HepG2 (cell line): ENCODE measurements around the gene RBM12. TPM values are rescaled to one million over a fixed set of nuclear protein-coding genes. Genes with fewer than 3 reads are reported as not detected.

Experiments used
- HNRNPH1 ChIP-seq: fragments of 200-400 bp; formaldehyde crosslinking; optimal IDR thresholded peaks from 2 replicates; pipeline ENCODE3; 2017; ENCODE audit warnings: mild to moderate bottlenecking, low read depth, low read length
- KDM1A ChIP-seq: IDR thresholded peaks from 2 replicates; pipeline ENCODE4 v1.6.1; 2016; ENCODE audit warnings: missing compliant biosample characterization
- KDM4B ChIP-seq: sonication (generic); formaldehyde crosslinking; IDR thresholded peaks from 2 replicates; pipeline ENCODE4 v1.4.0; 2020; ENCODE audit warnings: missing genetic modification reagents
- KMT2B ChIP-seq: IDR thresholded peaks from 2 replicates; pipeline ENCODE4 v1.6.1; 2016; ENCODE audit warnings: missing genetic modification reagents, missing compliant biosample characterization
- NFKB2 ChIP-seq: sonication (generic); formaldehyde crosslinking; IDR thresholded peaks from 2 replicates; pipeline ENCODE4 v1.4.0; 2020; ENCODE audit warnings: missing genetic modification reagents, borderline replicate concordance
- NR2F2 ChIP-seq: IDR thresholded peaks from 2 replicates; pipeline ENCODE4 v1.6.1; 2012; ENCODE audit warnings: low read depth, inconsistent platforms, borderline replicate concordance
- PCBP1 ChIP-seq: fragments of 200-400 bp; formaldehyde crosslinking; IDR thresholded peaks from 2 replicates; pipeline ENCODE4 v1.6.1; 2017; ENCODE audit warnings: mild to moderate bottlenecking, low read depth, low read length, borderline replicate concordance
- PHF8 ChIP-seq: sonication (generic); formaldehyde crosslinking; IDR thresholded peaks from 2 replicates; pipeline ENCODE4 v1.5.0; 2020; ENCODE audit warnings: missing genetic modification reagents
- PITX1 ChIP-seq: sonication (generic); formaldehyde crosslinking; IDR thresholded peaks from 2 replicates; pipeline ENCODE4 v1.5.1; 2020; ENCODE audit warnings: mild to moderate bottlenecking, missing genetic modification reagents
- REXO4 ChIP-seq: sonication (generic); formaldehyde crosslinking; IDR thresholded peaks from 2 replicates; pipeline ENCODE4 v1.8.0; 2022; ENCODE audit warnings: missing genetic modification reagents, mild to moderate bottlenecking, borderline replicate concordance
- SALL1 ChIP-seq: sonication (generic); formaldehyde crosslinking; IDR thresholded peaks from 2 replicates; pipeline ENCODE4 v1.8.0; 2022; ENCODE audit warnings: mild to moderate bottlenecking, missing genetic modification reagents
- SRY ChIP-seq: sonication (generic); formaldehyde crosslinking; IDR thresholded peaks from 2 replicates; pipeline ENCODE4 v1.8.0; 2022; ENCODE audit warnings: mild to moderate bottlenecking, missing genetic modification reagents
- USF2 ChIP-seq, 2 experiments: sonication (generic) in 1 of 2; formaldehyde crosslinking in 1 of 2; IDR thresholded peaks; 2 replicates each; pipeline versions ENCODE4 v1.5.1 to v1.6.1; 2011 to 2020; ENCODE audit warnings: borderline replicate concordance in 1 of 2, low read depth in 1 of 2, low read length in 1 of 2, mild to moderate bottlenecking in 1 of 2, missing genetic modification reagents in 1 of 2, moderate library complexity in 1 of 2
- ZFAT ChIP-seq: sonication (generic); formaldehyde crosslinking; conservative IDR thresholded peaks from 2 replicates; pipeline ENCODE4 v1.8.1; 2023; ENCODE audit warnings: missing genetic modification reagents, inconsistent platforms
- ZHX1 ChIP-seq: sonication (generic); formaldehyde crosslinking; IDR thresholded peaks from 2 replicates; pipeline ENCODE4 v1.8.1; 2022; ENCODE audit warnings: low read depth, mild to moderate bottlenecking, missing genetic modification reagents
- ZNF232 ChIP-seq: sonication (generic); formaldehyde crosslinking; IDR thresholded peaks from 2 replicates; pipeline ENCODE4 v1.4.0; 2020; ENCODE audit warnings: missing genetic modification reagents, borderline replicate concordance
- ZNF292 ChIP-seq: sonication (generic); formaldehyde crosslinking; IDR thresholded peaks from 2 replicates; pipeline ENCODE4 v1.8.1; 2022; ENCODE audit warnings: mild to moderate bottlenecking, low read depth, missing genetic modification reagents, borderline replicate concordance
- ZNF333 ChIP-seq: sonication (generic); formaldehyde crosslinking; IDR thresholded peaks from 2 replicates; pipeline ENCODE4 v1.4.0; 2020; ENCODE audit warnings: mild to moderate bottlenecking, missing genetic modification reagents, borderline replicate concordance
- ZNF510 ChIP-seq: sonication (generic); formaldehyde crosslinking; IDR thresholded peaks from 2 replicates; pipeline ENCODE4 v1.4.0; 2020; ENCODE audit warnings: low read depth, mild to moderate bottlenecking, missing genetic modification reagents
- ZNF577 ChIP-seq: sonication (generic); formaldehyde crosslinking; IDR thresholded peaks from 2 replicates; pipeline ENCODE4 v1.4.0; 2020; ENCODE audit warnings: mild to moderate bottlenecking, low read depth, missing genetic modification reagents, borderline replicate concordance
- ZNF772 ChIP-seq: sonication (generic); formaldehyde crosslinking; IDR thresholded peaks from 2 replicates; pipeline ENCODE4 v1.5.0; 2020; ENCODE audit warnings: mild to moderate bottlenecking, missing genetic modification reagents
- ZSCAN22 ChIP-seq: sonication (generic); formaldehyde crosslinking; IDR thresholded peaks from 2 replicates; pipeline ENCODE4 v1.4.0; 2020; ENCODE audit warnings: mild to moderate bottlenecking, missing genetic modification reagents
- polyA plus RNA-seq, 8 experiments: library from polyadenylated mRNA; depleted of rRNA in 3 of 8; stranded (reverse) in 7 of 8; unstranded in 1 of 8; fragments of >200 nt; fragmentation: Illumina TruSeq in 4 of 8; extraction: Trizol in 4 of 8; gene quantifications; 2 replicates each; pipeline versions ENCODE4 v1.2.1 to v1.2.3, GENCODE V29; 2011 to 2016; ENCODE audit warnings: low read depth in 4 of 8, missing spikeins in 1 of 8, mixed read lengths in 1 of 8; ENCODE audit not compliant: insufficient read depth in 1 of 8
- total RNA-seq, 5 experiments: library from RNA; depleted of rRNA; stranded (reverse); fragments of >200 nt; fragmentation: Illumina TruSeq; extraction: Trizol; gene quantifications; 2 replicates each; pipeline ENCODE4 v1.2.3, GENCODE V29; 2016; ENCODE audit warnings: low read depth in 1 of 5
- TF ChIP-seq, protein P1 (sequence below): sonication (generic); formaldehyde crosslinking; IDR thresholded peaks from 2 replicates; pipeline ENCODE4 v1.5.0; 2020; ENCODE audit warnings: missing genetic modification reagents, mild to moderate bottlenecking, borderline replicate concordance

Gene RBM12
- total and polyA plus RNA-seq, 2 of the 13 experiments (the other 11 are each of a cell fraction or from before 2014, with no cell fraction given) = 97.9 to 104 TPM

- TF ChIP-seq, protein P1, sequence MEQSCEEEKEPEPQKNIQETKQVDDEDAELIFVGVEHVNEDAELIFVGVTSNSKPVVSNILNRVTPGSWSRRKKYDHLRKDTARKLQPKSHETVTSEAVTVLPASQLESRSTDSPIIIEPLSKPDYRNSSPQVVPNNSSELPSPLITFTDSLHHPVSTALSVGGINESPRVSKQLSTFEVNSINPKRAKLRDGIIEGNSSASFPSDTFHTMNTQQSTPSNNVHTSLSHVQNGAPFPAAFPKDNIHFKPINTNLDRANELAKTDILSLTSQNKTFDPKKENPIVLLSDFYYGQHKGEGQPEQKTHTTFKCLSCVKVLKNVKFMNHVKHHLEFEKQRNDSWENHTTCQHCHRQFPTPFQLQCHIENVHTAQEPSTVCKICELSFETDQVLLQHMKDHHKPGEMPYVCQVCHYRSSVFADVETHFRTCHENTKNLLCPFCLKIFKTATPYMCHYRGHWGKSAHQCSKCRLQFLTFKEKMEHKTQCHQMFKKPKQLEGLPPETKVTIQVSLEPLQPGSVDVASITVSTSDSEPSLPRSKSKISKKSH (CRISPR knock-in tag) = no peak; the same call in 1 of the 2 replicates
- peak; percentile 95 for TF ChIP-seq ZNF772 (CRISPR knock-in tag)
- 0 out of 2 replicates have a peak, but pooled peaks have one; percentile 44 for TF ChIP-seq KDM4B (CRISPR knock-in tag)
- TF ChIP-seq HNRNPH1 = no peak
- no peak for TF ChIP-seq ZSCAN22
- peak; percentile 13; the same call in 1 of the 2 replicates for TF ChIP-seq KMT2B (CRISPR knock-in tag)
- TF ChIP-seq USF2 (IDR thresholded peaks at IDR 0.05; ENCODE audit: low read depth, low read length) = no peak; the same call in 1 of the 2 replicates
- TF ChIP-seq USF2 (CRISPR knock-in tag; IDR thresholded peaks at IDR 0.05; ENCODE audit: borderline replicate concordance) = no peak; the same call in 1 of the 2 replicates
- TF ChIP-seq SALL1 (CRISPR knock-in tag) = no peak; the same call in none of the 2 replicates
- peak; percentile 63 for TF ChIP-seq PHF8 (CRISPR knock-in tag)
- no peak; the same call in 1 of the 2 replicates for TF ChIP-seq ZNF510 (CRISPR knock-in tag)
- no peak for TF ChIP-seq KDM1A (CRISPR knock-in tag)
- no peak; the same call in 1 of the 2 replicates for TF ChIP-seq NR2F2
- no peak for TF ChIP-seq PCBP1
- TF ChIP-seq REXO4 (CRISPR knock-in tag) = no peak
- TF ChIP-seq ZNF333 = no peak
- TF ChIP-seq PITX1 (CRISPR knock-in tag) = peak; percentile 79
- no peak; the same call in 1 of the 2 replicates for TF ChIP-seq NFKB2 (CRISPR knock-in tag)
- TF ChIP-seq ZNF232 = no peak
- TF ChIP-seq ZNF577 (CRISPR knock-in tag) = peak; percentile 57; the same call in 1 of the 2 replicates
- peak; percentile 10; the same call in 1 of the 2 replicates for TF ChIP-seq SRY (CRISPR knock-in tag)
- TF ChIP-seq ZFAT (CRISPR knock-in tag) = no peak
- no peak; the same call in 1 of the 2 replicates for TF ChIP-seq ZHX1 (CRISPR knock-in tag)
- TF ChIP-seq ZNF292 (CRISPR knock-in tag) = peak; percentile 81
Measured at GRCh38 chr20:35617397-35618262, 47.1 kb downstream of the RBM12 start (continued).
